Body of pancreas (tissue), 4 donors: Measurements from ENCODE around the gene SLC39A13.

ENCODE experiments used
- POLR2A ChIP-seq, 3 donors: fragments of 450-650 bp; IDR thresholded peaks; one replicate each; pipeline ENCODE4 v1.6.1; 2016; ENCODE audit warnings: antibody characterized with exemption in 3 of 3, mild to moderate bottlenecking in 2 of 3
- TF ChIP-seq, protein P1 (sequence below), 7 experiments: fragments of 450-650 bp in 4 of 7; fragments of 200-600 bp in 3 of 7; sonication (generic) in 3 of 7; IDR thresholded peaks; one replicate each; pipeline ENCODE4 v1.5.1; 2016 to 2019; ENCODE audit warnings: antibody characterized with exemption in 7 of 7

DNA sequence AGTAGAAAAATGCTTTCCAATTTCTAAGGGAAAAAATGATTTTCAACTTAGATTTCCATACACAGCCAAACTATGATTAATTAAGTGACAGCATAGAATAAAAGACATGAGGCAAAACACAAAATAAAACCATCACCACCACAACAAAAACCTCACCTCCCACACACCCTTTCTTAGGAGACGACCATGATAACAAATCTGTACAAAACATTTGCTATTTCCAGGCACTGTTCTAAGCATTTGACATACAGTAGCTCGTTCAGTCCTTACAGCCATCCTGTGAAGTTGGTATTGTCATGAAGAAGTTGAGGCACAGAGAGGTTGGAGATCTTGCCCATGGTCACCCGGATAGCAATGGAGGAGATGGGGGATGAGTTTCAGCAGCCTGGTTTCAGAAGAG is 38.7 kb upstream of the SLC39A13 start:
- TF ChIP-seq POLR2A (IDR thresholded peaks at IDR 0.05), result no peak
- TF ChIP-seq, protein P1, sequence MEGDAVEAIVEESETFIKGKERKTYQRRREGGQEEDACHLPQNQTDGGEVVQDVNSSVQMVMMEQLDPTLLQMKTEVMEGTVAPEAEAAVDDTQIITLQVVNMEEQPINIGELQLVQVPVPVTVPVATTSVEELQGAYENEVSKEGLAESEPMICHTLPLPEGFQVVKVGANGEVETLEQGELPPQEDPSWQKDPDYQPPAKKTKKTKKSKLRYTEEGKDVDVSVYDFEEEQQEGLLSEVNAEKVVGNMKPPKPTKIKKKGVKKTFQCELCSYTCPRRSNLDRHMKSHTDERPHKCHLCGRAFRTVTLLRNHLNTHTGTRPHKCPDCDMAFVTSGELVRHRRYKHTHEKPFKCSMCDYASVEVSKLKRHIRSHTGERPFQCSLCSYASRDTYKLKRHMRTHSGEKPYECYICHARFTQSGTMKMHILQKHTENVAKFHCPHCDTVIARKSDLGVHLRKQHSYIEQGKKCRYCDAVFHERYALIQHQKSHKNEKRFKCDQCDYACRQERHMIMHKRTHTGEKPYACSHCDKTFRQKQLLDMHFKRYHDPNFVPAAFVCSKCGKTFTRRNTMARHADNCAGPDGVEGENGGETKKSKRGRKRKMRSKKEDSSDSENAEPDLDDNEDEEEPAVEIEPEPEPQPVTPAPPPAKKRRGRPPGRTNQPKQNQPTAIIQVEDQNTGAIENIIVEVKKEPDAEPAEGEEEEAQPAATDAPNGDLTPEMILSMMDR (IDR thresholded peaks at IDR 0.05), result no peak
